ENCODE results near the gene SHISAL1. TPM values are rescaled to one million over a fixed set of nuclear protein-coding genes. Genes with fewer than 3 reads are reported as not detected.

The SHISAL1 gene
- total RNA-seq (2014; rRNA removed; shearing (Covaris generic); ENCODE audit: low replicate concordance), result 37.9 and 49.6 TPM in 2 replicates

GRCh38 chr22:44312766-44313165, at the start of gene SHISAL1:
SHISAL1 (minus strand) TSS chr22:44312951; CDS start chr22:44300945, 12,006 bp downstream.
- DNase-seq, result peak; percentile 53
- peaks cover 9% of the 10 kb centered on the region for H3K36me3 ChIP-seq
- no peaks in the 10 kb centered on the region for H3K9me3 ChIP-seq
- H3K4me3 ChIP-seq, result no peak within 1 kb of the TSS
- H3K27me3 ChIP-seq, result no peaks in the 10 kb centered on the region

- Histone ChIP-seq H3K9me3 (no peaks in the 10 kb centered on the region), H3K27me3 (no peaks in the 10 kb centered on the region), H3K4me3 (no peak overlapping the region), H3K36me3 (no peaks in the 10 kb centered on the region)
- DNase-seq, result no peak
These were observed 48.8 kb upstream of the SHISAL1 start for GRCh38 chr22:44361391-44362126.

GRCh38 chr22:44360668-44361381, 48.1 kb upstream of the SHISAL1 start:
- no peaks in the 10 kb centered on the region for H3K36me3 ChIP-seq
- DNase-seq, result peak; percentile 99
- no peaks in the 10 kb centered on the region for H3K27me3 ChIP-seq
- no peak overlapping the region for H3K4me3 ChIP-seq
- H3K9me3 ChIP-seq, result no peaks in the 10 kb centered on the region

GRCh38 chr22:44360306-44360667, 47.5 kb upstream of the SHISAL1 start:
- H3K36me3 ChIP-seq, result no peaks in the 10 kb centered on the region
- no peaks in the 10 kb centered on the region for H3K9me3 ChIP-seq
- H3K4me3 ChIP-seq, result no peak overlapping the region
- DNase-seq, result no peak
- H3K27me3 ChIP-seq, result no peaks in the 10 kb centered on the region

- no peaks in the 10 kb centered on the region for H3K27me3 ChIP-seq
- no peak for DNase-seq
- H3K9me3 ChIP-seq, result no peaks in the 10 kb centered on the region
These were observed 46.9 kb upstream of the SHISAL1 start for GRCh38 chr22:44359496-44360110.

GRCh38 chr22:44358709-44359440, 46.1 kb upstream of the SHISAL1 start:
- no peaks in the 10 kb centered on the region for H3K27me3 ChIP-seq
- H3K9me3 ChIP-seq, result no peaks in the 10 kb centered on the region
- no peak for DNase-seq
- no peaks in the 10 kb centered on the region for H3K36me3 ChIP-seq
- H3K4me3 ChIP-seq, result no peak overlapping the region

More at GRCh38 chr22:44359496-44360110, 46.9 kb upstream of the SHISAL1 start:
- H3K4me3 ChIP-seq, result no peak overlapping the region
- H3K36me3 ChIP-seq, result no peaks in the 10 kb centered on the region

GRCh38 chr22:44357966-44358465, 45.3 kb upstream of the SHISAL1 start:
- Histone ChIP-seq H3K9me3 (no peaks in the 10 kb centered on the region), H3K27me3 (no peaks in the 10 kb centered on the region), H3K36me3 (no peaks in the 10 kb centered on the region), H3K4me3 (no peak overlapping the region)
- no peak for DNase-seq

GRCh38 chr22:44357296-44357965, 44.7 kb upstream of the SHISAL1 start:
- H3K4me3 ChIP-seq, result no peak overlapping the region
- no peaks in the 10 kb centered on the region for H3K36me3 ChIP-seq
- peak; percentile 26 for DNase-seq
- H3K27me3 ChIP-seq, result no peaks in the 10 kb centered on the region
- H3K9me3 ChIP-seq, result no peaks in the 10 kb centered on the region

- DNase-seq, result no peak
- no peaks in the 10 kb centered on the region for H3K9me3 ChIP-seq
- no peaks in the 10 kb centered on the region for H3K36me3 ChIP-seq
- H3K27me3 ChIP-seq, result no peaks in the 10 kb centered on the region
- no peak overlapping the region for H3K4me3 ChIP-seq
These were observed 42.9 kb upstream of the SHISAL1 start for GRCh38 chr22:44355716-44356070.

GRCh38 chr22:44354288-44354687, 41.5 kb upstream of the SHISAL1 start:
- Histone ChIP-seq H3K4me3 (no peak overlapping the region), H3K9me3 (no peaks in the 10 kb centered on the region), H3K27me3 (no peaks in the 10 kb centered on the region), H3K36me3 (no peaks in the 10 kb centered on the region)
- DNase-seq, result no peak

- Histone ChIP-seq H3K27me3 (no peaks in the 10 kb centered on the region), H3K4me3 (no peak overlapping the region), H3K9me3 (no peaks in the 10 kb centered on the region), H3K36me3 (no peaks in the 10 kb centered on the region)
- no peak for DNase-seq
These were observed 40.3 kb upstream of the SHISAL1 start for GRCh38 chr22:44353041-44353440.

GRCh38 chr22:44352378-44353035, 39.8 kb upstream of the SHISAL1 start:
- no peaks in the 10 kb centered on the region for H3K36me3 ChIP-seq
- DNase-seq, result no peak

GRCh38 chr22:44351685-44352377, 39.1 kb upstream of the SHISAL1 start:
- DNase-seq, result peak; percentile 81
- H3K36me3 ChIP-seq, result no peaks in the 10 kb centered on the region
- no peaks in the 10 kb centered on the region for H3K27me3 ChIP-seq
- H3K4me3 ChIP-seq, result no peak overlapping the region
- no peaks in the 10 kb centered on the region for H3K9me3 ChIP-seq

More at GRCh38 chr22:44352378-44353035, 39.8 kb upstream of the SHISAL1 start:
- Histone ChIP-seq H3K9me3 (no peaks in the 10 kb centered on the region), H3K27me3 (no peaks in the 10 kb centered on the region), H3K4me3 (no peak overlapping the region)

GRCh38 chr22:44351037-44351436, 38.3 kb upstream of the SHISAL1 start:
- H3K27me3 ChIP-seq, result no peaks in the 10 kb centered on the region

GRCh38 chr22:44349594-44349993, 36.8 kb upstream of the SHISAL1 start:
- DNase-seq, result no peak
- Histone ChIP-seq H3K9me3 (no peaks in the 10 kb centered on the region), H3K36me3 (no peaks in the 10 kb centered on the region), H3K27me3 (no peaks in the 10 kb centered on the region), H3K4me3 (no peak overlapping the region)

More at GRCh38 chr22:44351037-44351436, 38.3 kb upstream of the SHISAL1 start:
- Histone ChIP-seq H3K36me3 (no peaks in the 10 kb centered on the region), H3K9me3 (no peaks in the 10 kb centered on the region), H3K4me3 (no peak overlapping the region)
- DNase-seq, result no peak
